ENCODE results near the gene RNF25. TPM values are rescaled to one million over a fixed set of nuclear protein-coding genes. Genes with fewer than 3 reads are reported as not detected.

The RNF25 gene
- total RNA-seq, 1 experiment from 2014 or later, result 42.4 TPM

DNA sequence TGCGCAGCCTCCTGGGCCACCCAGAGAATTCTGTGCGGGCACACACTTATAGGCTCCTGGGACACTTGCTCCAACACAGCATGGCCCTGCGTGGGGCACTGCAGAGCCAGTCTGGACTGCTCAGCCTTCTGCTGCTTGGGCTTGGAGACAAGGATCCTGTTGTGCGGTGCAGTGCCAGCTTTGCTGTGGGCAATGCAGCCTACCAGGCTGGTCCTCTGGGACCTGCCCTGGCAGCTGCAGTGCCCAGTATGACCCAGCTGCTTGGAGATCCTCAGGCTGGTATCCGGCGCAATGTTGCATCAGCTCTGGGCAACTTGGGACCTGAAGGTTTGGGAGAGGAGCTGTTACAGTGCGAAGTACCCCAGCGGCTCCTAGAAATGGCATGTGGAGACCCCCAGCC lies 27.1 kb upstream of the RNF25 start:
- H3K9ac ChIP-seq (ENCODE audit: low read length), result no peak overlapping the region
- H3K27me3 ChIP-seq (ENCODE audit: low read length), result no peaks in the 10 kb centered on the region
- no TSS peak for BruUV-seq (replicated peaks)
- no peaks in the 10 kb centered on the region for H3K9me2 ChIP-seq (replicated peaks; ENCODE audit: low read length)
- intact Hi-C loops (cut with micrococcal nuclease), result no loop called here
- no peak overlapping the region for H3K4me2 ChIP-seq (ENCODE audit: low read length)
- H2AFZ ChIP-seq (ENCODE audit: low read length), result no peak overlapping the region
- no peaks in the 10 kb centered on the region for H3K79me2 ChIP-seq (ENCODE audit: low read length)
- H3K27ac ChIP-seq (ENCODE audit: low read length), result no peak overlapping the region
- POLR2A ChIA-PET (ENCODE audit: unreplicated experiment), result no interaction called here
- H3K36me3 ChIP-seq (ENCODE audit: low read depth, low read length), result peaks cover 10% of the 10 kb centered on the region; the same call in 1 of the 2 replicates
- CTCF ChIA-PET, result no interaction called here
- no peak overlapping the region for H3K4me3 ChIP-seq (ENCODE audit: low read length)
- H3F3A ChIP-seq (ENCODE audit: low read length, unreplicated experiment), result no peaks in the 10 kb centered on the region
- H4K20me1 ChIP-seq (ENCODE audit: low read length), result no peaks in the 10 kb centered on the region
- H3K4me1 ChIP-seq (ENCODE audit: insufficient read depth, low read length), result no peaks in the 10 kb centered on the region
- ATAC-seq, result no peak
- DNase-seq, result no peak
- no peaks in the 10 kb centered on the region for H3K9me3 ChIP-seq (ENCODE audit: low read length)
- TF ChIP-seq, protein P1, sequence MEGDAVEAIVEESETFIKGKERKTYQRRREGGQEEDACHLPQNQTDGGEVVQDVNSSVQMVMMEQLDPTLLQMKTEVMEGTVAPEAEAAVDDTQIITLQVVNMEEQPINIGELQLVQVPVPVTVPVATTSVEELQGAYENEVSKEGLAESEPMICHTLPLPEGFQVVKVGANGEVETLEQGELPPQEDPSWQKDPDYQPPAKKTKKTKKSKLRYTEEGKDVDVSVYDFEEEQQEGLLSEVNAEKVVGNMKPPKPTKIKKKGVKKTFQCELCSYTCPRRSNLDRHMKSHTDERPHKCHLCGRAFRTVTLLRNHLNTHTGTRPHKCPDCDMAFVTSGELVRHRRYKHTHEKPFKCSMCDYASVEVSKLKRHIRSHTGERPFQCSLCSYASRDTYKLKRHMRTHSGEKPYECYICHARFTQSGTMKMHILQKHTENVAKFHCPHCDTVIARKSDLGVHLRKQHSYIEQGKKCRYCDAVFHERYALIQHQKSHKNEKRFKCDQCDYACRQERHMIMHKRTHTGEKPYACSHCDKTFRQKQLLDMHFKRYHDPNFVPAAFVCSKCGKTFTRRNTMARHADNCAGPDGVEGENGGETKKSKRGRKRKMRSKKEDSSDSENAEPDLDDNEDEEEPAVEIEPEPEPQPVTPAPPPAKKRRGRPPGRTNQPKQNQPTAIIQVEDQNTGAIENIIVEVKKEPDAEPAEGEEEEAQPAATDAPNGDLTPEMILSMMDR (conservative IDR thresholded peaks at IDR 0.05; ENCODE audit: low read depth, low read length), result no peak
- no peak for TF ChIP-seq EZH2 (IDR thresholded peaks at IDR 0.05; ENCODE audit: low read length, unreplicated experiment)
- TF ChIP-seq EZH2phosphoT487 (IDR thresholded peaks at IDR 0.05; ENCODE audit: borderline replicate concordance, low read length), result no peak

DNA sequence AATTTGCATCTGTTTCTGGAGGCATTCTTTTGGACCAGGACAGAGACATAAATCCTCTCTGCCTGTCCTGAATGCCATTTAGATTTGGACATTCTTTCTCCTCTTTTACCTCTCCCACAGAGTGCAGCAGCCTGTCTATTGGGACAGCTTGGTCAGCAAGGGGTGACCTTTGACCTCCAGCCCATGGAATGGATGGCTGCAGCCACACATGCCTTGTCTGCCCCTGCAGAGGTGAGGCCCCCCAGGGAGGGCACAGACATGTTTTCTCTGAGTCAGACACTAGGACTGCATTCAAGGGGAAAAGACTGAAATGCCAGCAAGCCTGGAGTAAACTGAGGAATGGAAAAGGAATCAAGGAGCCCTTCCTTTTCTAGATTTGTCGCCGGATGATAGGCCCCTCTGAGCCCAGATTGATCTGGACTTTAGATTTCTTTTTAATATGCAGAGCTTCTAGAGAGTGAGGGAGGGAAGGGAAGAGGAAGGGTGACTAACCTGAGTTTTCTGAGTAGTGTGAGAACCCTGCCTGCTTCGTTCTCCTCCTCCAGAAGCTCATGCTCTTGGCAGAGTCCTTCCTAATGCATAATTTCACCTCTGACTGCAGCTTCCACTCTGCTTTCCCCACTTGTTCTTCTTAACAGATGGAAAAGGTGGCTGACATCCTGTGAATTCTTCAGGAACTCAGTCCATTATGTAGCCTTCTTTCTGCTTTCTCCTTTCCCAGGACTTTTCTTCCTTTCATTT lies 22.8 kb upstream of the RNF25 start:
- no peak for TF ChIP-seq EZH2 (IDR thresholded peaks at IDR 0.05; ENCODE audit: low read length, unreplicated experiment)
- TF ChIP-seq, protein P1 (conservative IDR thresholded peaks at IDR 0.05; ENCODE audit: low read depth, low read length), result no peak
- TF ChIP-seq EZH2phosphoT487 (IDR thresholded peaks at IDR 0.05; ENCODE audit: borderline replicate concordance, low read length), result no peak
- Histone ChIP-seq H3K9me2 (replicated peaks; ENCODE audit: low read length) (no peaks in the 10 kb centered on the region), H3K27me3 (ENCODE audit: low read length) (no peaks in the 10 kb centered on the region), H3K27ac (ENCODE audit: low read length) (no peak overlapping the region), H3K36me3 (ENCODE audit: low read depth, low read length) (peaks cover 12% of the 10 kb centered on the region), H3K9me3 (ENCODE audit: low read length) (no peaks in the 10 kb centered on the region), H3K4me3 (ENCODE audit: low read length) (no peak overlapping the region), H3K4me1 (ENCODE audit: insufficient read depth, low read length) (no peaks in the 10 kb centered on the region), H3K9ac (ENCODE audit: low read length) (no peak overlapping the region), H3K79me2 (ENCODE audit: low read length) (no peaks in the 10 kb centered on the region), H3K4me2 (ENCODE audit: low read length) (no peak overlapping the region), H4K20me1 (ENCODE audit: low read length) (no peaks in the 10 kb centered on the region), H3F3A (ENCODE audit: low read length, unreplicated experiment) (no peaks in the 10 kb centered on the region), H2AFZ (ENCODE audit: low read length) (no peak overlapping the region)
- ChIA-PET CTCF (no interaction called here), POLR2A (ENCODE audit: unreplicated experiment) (no interaction called here)
- DNase-seq, result no peak
- no TSS peak for BruUV-seq (replicated peaks)
- intact Hi-C loops (cut with micrococcal nuclease), result no loop called here
- ATAC-seq, result no peak

DNA sequence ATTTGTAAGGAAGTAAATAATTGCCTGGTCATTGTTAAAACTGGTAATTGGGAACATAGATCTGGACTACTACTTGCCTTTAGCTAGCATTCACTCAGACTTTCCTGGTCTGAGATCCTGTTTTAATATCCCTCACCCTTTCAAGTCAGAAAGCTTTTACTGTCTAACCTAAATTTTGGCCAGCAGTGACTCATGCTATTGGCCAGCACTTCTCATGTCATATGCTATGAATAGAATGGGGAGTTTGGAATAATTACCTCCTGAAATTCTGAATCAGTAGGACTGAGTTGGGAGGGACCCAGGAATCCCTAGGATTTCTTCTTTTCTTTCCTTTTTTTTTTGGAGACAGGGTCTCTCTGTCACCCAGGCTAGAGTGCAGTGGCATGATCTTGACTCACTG lies 19.4 kb upstream of the RNF25 start:
- intact Hi-C loops (cut with micrococcal nuclease), result no loop called here
- Histone ChIP-seq H3F3A (ENCODE audit: low read length, unreplicated experiment) (no peaks in the 10 kb centered on the region), H3K9ac (ENCODE audit: low read length) (no peak overlapping the region), H3K27me3 (ENCODE audit: low read length) (no peaks in the 10 kb centered on the region), H2AFZ (ENCODE audit: low read length) (no peak overlapping the region), H3K9me2 (replicated peaks; ENCODE audit: low read length) (no peaks in the 10 kb centered on the region), H3K79me2 (ENCODE audit: low read length) (no peaks in the 10 kb centered on the region), H3K9me3 (ENCODE audit: low read length) (no peaks in the 10 kb centered on the region), H4K20me1 (ENCODE audit: low read length) (no peaks in the 10 kb centered on the region), H3K36me3 (ENCODE audit: low read depth, low read length) (peaks cover 18% of the 10 kb centered on the region), H3K27ac (ENCODE audit: low read length) (no peak overlapping the region), H3K4me3 (ENCODE audit: low read length) (no peak overlapping the region), H3K4me1 (ENCODE audit: insufficient read depth, low read length) (no peaks in the 10 kb centered on the region), H3K4me2 (ENCODE audit: low read length) (no peak overlapping the region)
- POLR2A ChIA-PET (ENCODE audit: unreplicated experiment), result no interaction called here
- DNase-seq, result peak; percentile 19
- BruUV-seq (replicated peaks), result no TSS peak
- CTCF ChIA-PET, result no interaction called here
- ATAC-seq, result peak; percentile 58
- TF ChIP-seq, protein P1 (conservative IDR thresholded peaks at IDR 0.05; ENCODE audit: low read depth, low read length), result no peak
- TF ChIP-seq EZH2phosphoT487 (IDR thresholded peaks at IDR 0.05; ENCODE audit: borderline replicate concordance, low read length), result no peak
- no peak for TF ChIP-seq EZH2 (IDR thresholded peaks at IDR 0.05; ENCODE audit: low read length, unreplicated experiment)
